RCC 7860 (cell line): Measurements from ENCODE around the gene SLC25A28.

Experiments used
- DNase-seq: peaks from one replicate; pipeline ENCODE4 v3.0.0-alpha.2; 2015; ENCODE audit warnings: low spot score
- FAIRE-seq: peaks from 2 replicates; lab custom pipeline; 2012; peaks lifted over from hg19 to GRCh38; lab: Jason Lieb, UNC

The SLC25A28 gene, protein sequence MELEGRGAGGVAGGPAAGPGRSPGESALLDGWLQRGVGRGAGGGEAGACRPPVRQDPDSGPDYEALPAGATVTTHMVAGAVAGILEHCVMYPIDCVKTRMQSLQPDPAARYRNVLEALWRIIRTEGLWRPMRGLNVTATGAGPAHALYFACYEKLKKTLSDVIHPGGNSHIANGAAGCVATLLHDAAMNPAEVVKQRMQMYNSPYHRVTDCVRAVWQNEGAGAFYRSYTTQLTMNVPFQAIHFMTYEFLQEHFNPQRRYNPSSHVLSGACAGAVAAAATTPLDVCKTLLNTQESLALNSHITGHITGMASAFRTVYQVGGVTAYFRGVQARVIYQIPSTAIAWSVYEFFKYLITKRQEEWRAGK

GRCh38 chr10:99619851-99620710, at the start of gene SLC25A28:
TSS of gene SLC25A28 (minus strand) at chr10:99620439. CDS start at chr10:99620335, 104 bp downstream.
- DNase-seq (peak; percentile 100), FAIRE-seq (peak; percentile 98)

- FAIRE-seq (peak; percentile 98), DNase-seq (peak; percentile 93)
Measured at GRCh38 chr10:99667108-99667751, 47.0 kb upstream of the SLC25A28 start.

- FAIRE-seq: no peak
- no peak for DNase-seq
Measured at GRCh38 chr10:99665304-99665703, 45.1 kb upstream of the SLC25A28 start.

DNA sequence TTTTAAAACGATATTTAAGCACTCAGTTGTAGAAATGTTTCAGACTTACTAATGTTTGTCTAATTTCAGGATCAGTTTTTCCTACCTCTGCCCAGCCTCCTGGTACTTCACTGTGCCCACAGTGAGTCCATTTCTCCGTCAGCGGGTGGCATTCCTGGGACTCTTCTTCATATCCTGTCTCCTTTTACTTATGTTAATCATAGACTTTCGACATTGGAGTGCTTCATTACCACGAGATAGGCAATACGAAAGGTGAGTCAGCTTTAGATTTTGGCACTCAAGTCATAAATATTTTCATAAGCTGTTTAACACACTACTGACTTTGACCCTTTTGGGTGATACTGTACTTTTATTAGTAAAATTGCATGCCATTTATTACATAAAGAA, 41.1 kb upstream of the SLC25A28 start:
- DNase-seq (peak; percentile 87), FAIRE-seq (peak; percentile 88)

DNA sequence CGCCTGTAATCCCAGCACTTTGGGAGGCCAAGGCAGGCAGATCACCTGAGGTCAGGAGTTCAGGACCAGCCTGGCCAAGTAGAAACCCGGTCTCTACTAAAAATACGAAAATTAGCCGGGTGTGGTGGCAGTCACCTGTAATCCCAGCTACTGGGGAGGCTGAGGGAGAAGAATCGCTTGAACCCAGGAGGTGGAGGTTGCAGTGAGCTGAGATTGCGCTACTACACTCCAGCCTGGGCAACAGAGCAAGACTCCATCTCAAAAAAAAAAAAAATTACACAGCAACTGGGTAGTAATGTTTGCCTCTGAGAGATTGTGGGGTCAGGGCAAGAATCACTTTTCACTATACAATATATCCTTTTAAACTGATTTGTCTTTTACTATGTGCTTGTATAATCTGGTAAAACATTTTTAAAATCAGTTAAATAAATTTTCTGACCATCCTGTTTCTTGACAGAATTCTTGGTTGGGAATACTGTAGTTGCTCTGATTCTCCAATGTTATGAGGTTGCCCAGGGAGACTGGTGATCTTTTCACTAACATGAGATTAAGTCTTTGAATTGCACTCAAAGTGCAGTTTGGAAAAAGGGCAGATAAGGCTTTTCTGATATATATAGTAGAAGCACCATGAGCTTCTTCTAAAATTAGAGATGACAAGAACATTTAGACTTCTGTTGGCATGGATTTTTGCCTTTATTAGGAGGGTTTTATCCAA, 40.6 kb upstream of the SLC25A28 start:
- no peak for FAIRE-seq
- peak; percentile 33 for DNase-seq

DNA sequence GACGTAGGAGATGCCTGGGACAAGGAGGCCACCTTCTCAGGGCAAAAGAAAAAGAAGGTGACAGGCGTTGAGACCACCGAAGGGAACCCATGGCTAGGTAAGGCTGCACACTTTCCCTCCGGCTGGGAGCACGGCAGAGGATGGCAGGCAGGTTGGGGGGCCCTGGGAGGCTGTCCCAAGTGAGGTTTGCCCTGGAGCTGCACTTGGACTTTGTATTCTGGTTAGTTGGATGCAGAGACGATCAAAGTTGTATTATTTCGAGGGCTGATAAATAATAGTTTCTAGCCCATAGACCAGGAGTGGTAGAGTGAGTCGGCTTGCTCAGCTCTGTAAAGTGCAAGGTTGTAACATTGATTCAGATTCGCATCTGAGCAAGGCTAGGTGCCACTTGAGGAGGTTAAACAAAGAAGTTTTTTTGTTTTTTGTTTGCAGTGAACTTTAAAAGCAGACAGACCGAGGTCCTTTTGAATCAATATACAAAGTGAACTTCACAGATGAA, 39.7 kb upstream of the SLC25A28 start:
- no peak for FAIRE-seq

GRCh38 chr10:99659031-99659867, 39.0 kb upstream of the SLC25A28 start, which contains the start of gene ENTPD7:
TSS of gene ENTPD7 (plus strand) at chr10:99659509. CDS start at chr10:99659957, 448 bp downstream.
- FAIRE-seq: peak; percentile 86
- peak; percentile 94 for DNase-seq

More for the DNA sequence above, 39.7 kb upstream of the SLC25A28 start:
- DNase-seq: no peak

GRCh38 chr10:99658622-99659030, 38.4 kb upstream of the SLC25A28 start:
- no peak for DNase-seq
- FAIRE-seq: no peak

DNA sequence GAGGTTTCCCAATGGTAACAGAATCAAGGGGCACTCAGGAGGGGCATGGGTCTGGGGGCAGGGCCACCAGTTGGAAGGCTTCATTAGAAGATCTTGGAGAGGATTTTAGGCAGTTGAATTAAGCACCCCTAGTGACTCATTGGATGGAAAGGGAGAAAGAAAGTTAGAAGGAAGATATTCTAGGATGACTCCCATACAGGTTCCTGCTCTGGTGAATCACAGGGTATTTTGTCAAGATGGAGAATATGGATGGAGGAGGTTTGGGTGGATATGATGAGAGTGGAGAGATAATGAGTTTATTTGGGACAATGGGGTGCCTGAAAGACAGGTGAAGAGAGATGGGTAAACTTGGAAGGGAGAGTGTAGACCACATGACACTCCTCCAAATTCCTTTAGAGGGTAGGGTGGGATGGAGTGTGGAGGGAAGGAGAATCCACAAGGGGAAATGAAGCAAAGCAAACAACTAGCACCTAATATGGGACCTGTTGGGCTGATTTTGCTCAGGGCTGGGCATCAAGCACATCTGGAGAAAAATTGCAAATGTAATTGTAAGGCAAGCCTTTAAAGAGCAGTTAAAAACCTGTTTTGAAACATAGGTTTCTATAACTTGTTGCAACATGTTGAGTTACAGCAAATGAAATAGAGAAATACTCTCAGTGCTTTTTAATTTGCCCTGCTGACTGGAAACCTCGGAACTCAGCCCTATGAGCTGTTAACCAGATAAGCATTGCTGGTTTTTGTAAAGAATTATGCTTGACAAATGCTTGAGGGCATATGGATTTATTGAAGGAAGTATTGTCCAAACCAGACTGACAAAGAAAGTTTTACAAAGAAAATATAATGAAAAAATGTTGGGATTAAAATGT, 36.2 kb upstream of the SLC25A28 start:
- FAIRE-seq (no peak), DNase-seq (no peak)

DNA sequence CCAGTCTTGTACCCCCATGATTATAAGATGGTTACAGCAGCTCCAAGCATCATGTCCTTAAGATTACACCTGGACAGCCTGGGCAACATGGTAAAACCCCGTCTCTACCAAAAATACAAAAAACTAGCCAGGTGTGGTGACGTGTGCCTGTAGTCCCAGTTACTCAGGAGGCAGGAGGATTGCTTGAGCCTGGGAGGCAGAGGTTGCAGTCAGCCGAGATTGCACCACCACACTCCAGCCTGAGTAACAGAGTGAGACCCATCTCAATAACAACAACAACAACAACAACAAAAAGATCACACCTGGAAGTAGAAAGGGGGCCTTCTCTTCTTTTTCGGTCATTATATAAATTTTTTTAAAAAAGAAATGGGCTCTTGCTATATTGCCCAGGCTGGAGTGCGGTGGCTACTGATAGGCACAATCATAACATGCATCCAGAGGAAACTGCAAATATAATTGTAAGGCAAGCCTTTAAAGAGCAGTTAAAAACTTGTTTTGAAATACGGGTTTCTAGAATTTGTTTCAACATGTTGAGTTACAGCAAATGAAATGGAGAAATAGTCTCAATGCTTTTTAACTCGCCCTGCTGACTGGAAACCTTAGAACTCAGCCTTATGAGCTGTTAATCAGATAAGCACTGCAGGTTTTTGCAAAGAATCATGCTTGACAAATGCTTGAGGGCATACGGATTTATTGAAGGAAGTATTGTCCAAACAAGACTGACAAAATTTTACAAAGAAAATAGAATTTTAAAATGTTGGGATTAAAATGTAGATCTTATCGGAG, 34.3 kb upstream of the SLC25A28 start:
- no peak for DNase-seq
- no peak for FAIRE-seq

- FAIRE-seq: no peak
- DNase-seq: no peak
Measured at GRCh38 chr10:99652800-99653390, 32.7 kb upstream of the SLC25A28 start.

DNA sequence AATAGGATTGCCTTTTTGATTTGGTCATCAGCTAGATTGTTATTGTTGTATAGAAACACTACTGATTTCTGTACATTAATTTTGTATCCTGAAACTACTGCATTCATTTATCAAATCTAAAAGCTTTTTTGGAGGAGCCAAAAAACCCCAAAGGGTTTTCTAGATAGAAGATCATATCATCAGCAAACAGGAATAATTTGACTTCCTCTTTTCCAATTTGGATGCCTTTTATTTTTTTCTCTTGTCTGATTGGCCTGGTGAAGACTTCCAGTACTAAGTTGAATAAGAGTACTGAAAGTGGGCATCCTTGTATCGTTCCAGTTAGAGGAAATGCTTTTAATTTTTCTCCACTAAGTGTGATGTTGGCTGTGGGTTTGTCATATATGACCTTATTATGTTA, 28.5 kb upstream of the SLC25A28 start:
- FAIRE-seq (no peak), DNase-seq (no peak)

DNA sequence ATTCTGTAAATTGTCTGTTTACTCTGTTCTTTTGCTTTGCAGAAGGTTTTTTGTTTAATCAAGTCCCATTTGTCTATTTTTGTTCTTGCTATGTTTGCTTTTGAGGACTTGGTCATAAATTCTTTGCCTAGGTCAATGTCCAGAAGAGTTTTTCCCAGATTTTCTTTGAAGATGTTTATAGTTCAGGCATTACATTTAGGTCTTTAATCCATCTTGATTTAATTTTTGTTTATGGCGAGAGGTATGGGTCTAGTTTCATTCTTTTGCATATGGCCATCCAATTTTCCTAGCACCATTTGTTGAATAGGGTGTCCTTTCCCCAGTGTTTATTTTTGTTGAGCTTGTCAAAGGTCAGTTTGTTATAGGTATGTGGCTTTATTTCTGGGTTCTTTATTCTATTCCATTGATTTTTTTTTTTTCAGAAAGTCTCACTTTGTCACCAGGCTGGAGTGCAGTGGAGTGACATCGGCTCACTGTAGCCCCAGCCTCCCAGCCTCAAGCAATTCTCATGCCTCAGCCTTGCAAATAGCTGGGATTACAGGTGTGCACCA, 27.4 kb upstream of the SLC25A28 start:
- FAIRE-seq (no peak), DNase-seq (no peak)

DNA sequence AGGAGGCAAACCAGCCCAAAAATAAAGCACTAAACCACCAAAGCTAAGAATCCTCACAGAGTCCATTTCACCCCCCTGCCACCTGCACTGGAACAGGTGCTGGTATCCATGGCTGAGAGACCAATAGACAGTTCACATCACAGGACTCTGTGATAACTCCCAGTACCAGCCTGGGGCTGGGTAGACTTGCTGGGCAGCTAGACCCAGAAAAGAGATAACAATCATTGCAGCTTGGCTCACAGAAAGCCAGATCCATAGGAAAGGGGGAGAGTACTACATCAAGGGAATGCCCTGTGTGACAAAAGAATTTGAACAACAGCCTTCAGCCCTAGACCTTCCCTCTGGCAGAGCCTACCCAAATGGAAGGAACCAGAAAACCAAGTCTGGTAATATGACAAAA, 13.6 kb upstream of the SLC25A28 start:
- FAIRE-seq (no peak), DNase-seq (no peak)

GRCh38 chr10:99631496-99631895, 11.3 kb upstream of the SLC25A28 start:
- no peak for DNase-seq
- FAIRE-seq: no peak

GRCh38 chr10:99630991-99631390, 10.8 kb upstream of the SLC25A28 start:
- FAIRE-seq: no peak
- no peak for DNase-seq

DNA sequence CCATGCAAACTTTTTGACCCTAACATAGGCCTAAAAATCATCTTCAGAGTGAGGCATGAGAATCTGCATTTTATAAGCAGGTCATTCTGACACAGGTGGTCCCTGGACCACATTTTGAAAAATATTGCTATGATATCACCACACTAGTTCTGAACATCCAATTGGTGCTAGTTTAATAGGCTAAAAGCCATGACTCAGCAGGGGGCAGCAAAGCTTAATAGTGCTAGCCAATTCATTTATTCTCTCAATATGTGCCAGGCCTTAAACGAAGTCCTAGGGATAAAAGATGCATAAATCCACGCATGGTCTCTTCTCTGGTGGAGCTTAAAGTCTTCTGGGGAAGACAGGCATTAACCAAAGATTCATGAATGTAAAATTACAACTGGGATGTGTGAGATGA, 10.2 kb upstream of the SLC25A28 start:
- FAIRE-seq (no peak), DNase-seq (peak; percentile 35)
